NCI-H446 treated with DMSO at 0.1 percent for 48 hours (cell line): Measurements from ENCODE around the gene MORN3.
A peak's percentile ranks its signal among the peaks of the same experiment; 100 is the strongest.
"Not testable (repeated sequence)": the region's sequence is repeated elsewhere in the genome, so short reads cannot be mapped to it uniquely, and the experiment has no call there.

Source experiments
- DNase-seq: peaks from one replicate; lab custom pipeline; 2025; lab: John Stamatoyannopoulos, UW

Gene MORN3

GRCh38 chr12:121638298-121639202 lies 30.9 kb downstream of the MORN3 start:
- DNase-seq: no peak

- no peak for DNase-seq
These were observed 32.1 kb downstream of the MORN3 start for GRCh38 chr12:121637231-121637914.

- no peak for DNase-seq
These were observed 34.6 kb downstream of the MORN3 start for GRCh38 chr12:121634836-121635235.

GRCh38 chr12:121633833-121634196 lies 35.6 kb downstream of the MORN3 start:
- not testable (repeated sequence) for DNase-seq

GRCh38 chr12:121632069-121632970 lies 37.1 kb downstream of the MORN3 start:
- DNase-seq: no peak

GRCh38 chr12:121630791-121631355 lies 38.6 kb downstream of the MORN3 start:
- DNase-seq: no peak

GRCh38 chr12:121628536-121628935 lies 40.9 kb downstream of the MORN3 start:
- DNase-seq: no peak

- DNase-seq: no peak
These were observed 41.4 kb downstream of the MORN3 start for GRCh38 chr12:121628037-121628436.

- no peak for DNase-seq
These were observed 42.4 kb downstream of the MORN3 start for GRCh38 chr12:121626853-121627640.

- DNase-seq: peak; percentile 85
These were observed 43.2 kb downstream of the MORN3 start, which contains the start of gene ORAI1 for GRCh38 chr12:121626087-121626852. TSS of gene ORAI1 (plus strand) at chr12:121626530.

- DNase-seq: no peak
These were observed 49.0 kb downstream of the MORN3 start for GRCh38 chr12:121620333-121620891.

GRCh38 chr12:121618659-121619233 lies 50.7 kb downstream of the MORN3 start:
- no peak for DNase-seq

GRCh38 chr12:121614872-121615467 lies 54.5 kb downstream of the MORN3 start:
- no peak for DNase-seq

- no peak for DNase-seq
These were observed 56.0 kb downstream of the MORN3 start for GRCh38 chr12:121613462-121613861.

- DNase-seq: no peak
These were observed 58.1 kb downstream of the MORN3 start for GRCh38 chr12:121611306-121611705.

GRCh38 chr12:121610239-121611149 lies 59.0 kb downstream of the MORN3 start:
- DNase-seq: no peak

- DNase-seq: no peak
These were observed 61.2 kb downstream of the MORN3 start for GRCh38 chr12:121608301-121608700.

- no peak for DNase-seq
These were observed 65.9 kb downstream of the MORN3 start for GRCh38 chr12:121603581-121603980.
